ENCODE data around the gene SOCS1. TPM values are rescaled to one million over a fixed set of nuclear protein-coding genes. Genes with fewer than 3 reads are reported as not detected.

Gene SOCS1
- total RNA-seq, 1 donor from 2014 or later = 0.26 TPM

GRCh38 chr16:11205065-11205699, 50.8 kb downstream of the SOCS1 start:
- DNase-seq (ENCODE audit: low read depth in 2 of 2) = no peak

- no peak for DNase-seq (ENCODE audit: low read depth in 2 of 2)
Observed at GRCh38 chr16:11204513-11205047, 51.4 kb downstream of the SOCS1 start.

Other genes with a start within 250 kb of the SOCS1 start
- not detected in 2 replicates for gene TNP2, start 13.1 kb upstream of the SOCS1 start, total RNA-seq
- not detected in 2 replicates for gene PRM3, start 17.4 kb upstream of the SOCS1 start, total RNA-seq
- not detected in 2 replicates for gene PRM2, start 20.3 kb upstream of the SOCS1 start, total RNA-seq
- not detected in 2 replicates for gene PRM1, start 25.1 kb upstream of the SOCS1 start, total RNA-seq
- 3.7 and 6.7 TPM in 2 replicates for gene RMI2, start 89.3 kb upstream of the SOCS1 start, total RNA-seq

Measured in dermis microvascular lymphatic vessel endothelial cell (primary cell).